Heart right ventricle (tissue), 16 donors: ENCODE data around the gene LASP1NB.

Source experiments
- ATAC-seq, 8 donors: fragments of 200-7000 bp; cut with Tn5 transposase; one replicate each; pipeline ENCODE4 v1.9.1; 2020; ENCODE audit warnings: mild to moderate bottlenecking in 8 of 8, moderate library complexity in 8 of 8, moderate number of reproducible peaks in 1 of 8
- DNase-seq, 2 donors: peaks; one replicate each; pipeline ENCODE4 v3.0.0-alpha.2; 2020
- H3K27ac ChIP-seq, 10 donors: fragments of 200-600 bp; sonication (generic) in 2 of 10; one replicate each; pipeline versions ENCODE4 v1.5.0 to v1.8.0; 2020 to 2022; ENCODE audit warnings: mild to moderate bottlenecking in 3 of 10
- H3K27me3 ChIP-seq, 7 donors: fragments of 200-600 bp; one replicate each; pipeline ENCODE4 v1.8.0; 2021 to 2022; ENCODE audit warnings: mild to moderate bottlenecking in 2 of 7
- H3K36me3 ChIP-seq, 9 donors: fragments of 200-600 bp; sonication (generic) in 1 of 9; one replicate each; pipeline versions ENCODE4 v1.5.0 to v1.8.0; 2020 to 2022; ENCODE audit warnings: mild to moderate bottlenecking in 2 of 9
- H3K4me1 ChIP-seq, 9 donors: fragments of 200-600 bp; sonication (generic) in 1 of 9; one replicate each; pipeline versions ENCODE4 v1.5.0 to v1.8.0; 2020 to 2022; ENCODE audit warnings: mild to moderate bottlenecking in 4 of 9
- H3K4me3 ChIP-seq, 10 donors: fragments of 200-600 bp; sonication (generic) in 2 of 10; one replicate each; pipeline versions ENCODE4 v1.5.0 to v1.8.0; 2020 to 2022; ENCODE audit warnings: mild to moderate bottlenecking in 7 of 10, moderate library complexity in 2 of 10
- H3K9me3 ChIP-seq, 11 donors: fragments of 200-600 bp in 10 of 11; sonication (generic) in 2 of 11; one replicate each; pipeline versions ENCODE4 v1.5.0 to v1.8.0; 2013 to 2022; ENCODE audit warnings: mild to moderate bottlenecking in 2 of 11, control low read depth in 1 of 11, moderate library complexity in 1 of 11
- CTCF ChIP-seq, 9 donors: fragments of 200-600 bp; sonication (generic) in 2 of 9; IDR thresholded peaks; one replicate each; pipeline versions ENCODE4 v1.5.0 to v1.8.0; 2021 to 2022; ENCODE audit warnings: antibody characterized with exemption in 9 of 9, mild to moderate bottlenecking in 5 of 9, moderate library complexity in 1 of 9
- WGBS, 2 donors: extraction: QIAGEN DNeasy Blood & Tissue Kit; methylation state at CpG; one replicate each; pipeline ENCODE4 v1.1.7; 2013; ENCODE audit warnings: inconsistent platforms in 1 of 2; 5-methylcytosine and 5-hydroxymethylcytosine counted together
- intact Hi-C, 10 donors: fragments of 100-400 bp; cut with DNase I; formaldehyde crosslinking; loops; one replicate each; pipeline versions ENCODE4 v1.11.1 to v1.14.2; 2022
- donor health status: Arrhythmogenic right ventricular cardiomyopathy.
- donor health status: ischemic (EF 13 %, LVEDD 7.1; RV severe dilation, severe dysfunction).
- donor health status: healthy with polysubstance abuse.
- donor health status: DM: no; HTN: yes; CAD: no.
- donor health status: DM: no; HTN: no; CAD: no.
- donor health status: ischemic (EF 25% LVEDD 6.9; RV normal size, moderate dysfunction).
- donor health status: ischemic (EF 25% LVEDD 5.7; RV mildly dilated, moderate dysfunction).
- donor health status: healthy.
- donor health status: DM: yes; HTN: yes; CAD: no.
- donor health status: Ischemic cardiomyopathy.
- donor health status: ischemic (EF 35%, LVEDD 5.7; RV mildly dilated, moderate dysfunction).
- donor health status: nonischemic (EF 11% LVEDD 7.7; RV severe dilation, severe dysfunction).
- donor health status: DM: yes; HTN: yes; CAD: no.
- donor health status: PGD.
- donor health status: ischemic (EF 29% LVEDD 5.4; RV normal size, mild dysfunction).
- donor health status: nonischemic (EF 23%, LVEDD 6.1; RV moderate dilation, normal function).

LASP1NB gene

GRCh38 chr17:38893113-38893512 lies 32.3 kb upstream of the LASP1NB start:
- H3K9me3 ChIP-seq: no peaks in the 10 kb centered on the region
- H3K4me3 ChIP-seq: no peak overlapping the region
- intact Hi-C loops: no loop called here
- peak in 1 of 8 donors; percentile 8 for ATAC-seq
- H3K27me3 ChIP-seq: no peaks in the 10 kb centered on the region
- H3K36me3 ChIP-seq: peaks cover 0 to 84% (median 28%) of the 10 kb centered on the region in 9 donors
- H3K27ac ChIP-seq: peak overlapping the region in 9 of 10 donors; percentile 38 to 89 (median 73)
- 57 to 64% methylated on average over 5 of the region's 5 CpGs for WGBS, 2 donors
- H3K4me1 ChIP-seq: peaks cover 22 to 89% (median 50%) of the 10 kb centered on the region in 9 donors
- DNase-seq: no peak
- TF ChIP-seq CTCF (IDR thresholded peaks at IDR 0.05): no peak

- peak overlapping the region; percentile 15 to 89 (median 73) for H3K27ac ChIP-seq
- ATAC-seq: peak in 7 of 8 donors; percentile 25 to 51 (median 38)
- H3K27me3 ChIP-seq: no peaks in the 10 kb centered on the region
- no peak for TF ChIP-seq CTCF (IDR thresholded peaks at IDR 0.05)
- H3K4me3 ChIP-seq: no peak overlapping the region
- WGBS, 2 donors: 30 to 47% methylated on average over 6 of the region's 6 CpGs
- H3K4me1 ChIP-seq: peaks cover 26 to 94% (median 55%) of the 10 kb centered on the region in 9 donors
- H3K36me3 ChIP-seq: peaks cover 0 to 84% (median 30%) of the 10 kb centered on the region in 9 donors
- intact Hi-C loops: no loop called here
- H3K9me3 ChIP-seq: no peaks in the 10 kb centered on the region
- peak in 1 of 2 donors; percentile 52 for DNase-seq
These were observed 31.8 kb upstream of the LASP1NB start for GRCh38 chr17:38893607-38894006.

GRCh38 chr17:38894276-38894675 lies 31.1 kb upstream of the LASP1NB start:
- H3K27ac ChIP-seq: peak overlapping the region in 9 of 10 donors; percentile 38 to 89 (median 73)
- no peak overlapping the region for H3K4me3 ChIP-seq
- H3K27me3 ChIP-seq: no peaks in the 10 kb centered on the region
- peaks cover 0 to 84% (median 33%) of the 10 kb centered on the region in 9 donors for H3K36me3 ChIP-seq
- no peak for DNase-seq
- H3K4me1 ChIP-seq: peaks cover 29 to 99% (median 61%) of the 10 kb centered on the region in 9 donors
- no peak for TF ChIP-seq CTCF (IDR thresholded peaks at IDR 0.05)
- ATAC-seq: no peak
- no peaks in the 10 kb centered on the region for H3K9me3 ChIP-seq
- intact Hi-C loops: no loop called here
- 34 to 48% methylated on average over 7 of the region's 7 CpGs for WGBS, 2 donors

- no peak for TF ChIP-seq CTCF (IDR thresholded peaks at IDR 0.05)
- no peaks in the 10 kb centered on the region for H3K27me3 ChIP-seq
- peaks cover 40 to 99% (median 82%) of the 10 kb centered on the region in 9 donors for H3K4me1 ChIP-seq
- H3K27ac ChIP-seq: peak overlapping the region; percentile 37 to 86 (median 68)
- DNase-seq: peak; percentile 54
- intact Hi-C loops: no loop called here
- WGBS, 2 donors: 52 to 61% methylated on average over 13 of the region's 13 CpGs
- H3K36me3 ChIP-seq: peaks cover 0 to 72% (median 20%) of the 10 kb centered on the region in 9 donors
- H3K9me3 ChIP-seq: no peaks in the 10 kb centered on the region
- ATAC-seq: peak in 5 of 8 donors; percentile 5 to 18 (median 15)
- H3K4me3 ChIP-seq: no peak overlapping the region
These were observed 29.0 kb upstream of the LASP1NB start for GRCh38 chr17:38896346-38896954.
